Purkinje cell (primary cell): ENCODE measurements around the gene ARHGEF33. TPM values are rescaled to one million over a fixed set of nuclear protein-coding genes. Genes with fewer than 3 reads are reported as not detected.

Source experiments
- polyA plus RNA-seq: library from polyadenylated mRNA; unstranded; fragments of >200 nt; fragmentation: Nextera tagmentation; gene quantifications from 2 replicates; pipeline ENCODE4 v1.2.1, GENCODE V29; 2014

ARHGEF33 gene
- polyA plus RNA-seq, result 130 and 144 TPM in 2 replicates

DNA sequence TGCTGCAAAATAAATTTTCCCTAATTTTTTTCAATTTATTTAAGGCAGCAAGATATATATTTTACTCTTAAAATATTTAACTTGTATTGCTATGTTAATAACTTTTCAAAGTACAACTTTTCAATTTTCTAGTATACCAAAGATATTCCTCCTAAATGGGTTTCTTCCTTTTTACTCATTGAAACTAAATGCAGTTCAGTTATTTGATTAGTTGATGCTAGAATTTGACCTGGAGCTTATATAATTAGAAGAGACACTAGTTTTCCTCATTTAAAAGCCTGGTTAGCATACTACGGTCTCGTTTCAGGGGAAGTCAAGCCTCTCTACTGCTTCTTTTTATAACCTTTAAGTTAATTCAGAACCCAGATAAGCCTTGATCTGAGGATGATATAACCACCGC lies at the start of gene ARHGEF33:
ARHGEF33 (plus strand) TSS at position 301 of the 400 bp plus-strand sequence. CDS start 29,573 bp downstream, outside the sequence.

DNA sequence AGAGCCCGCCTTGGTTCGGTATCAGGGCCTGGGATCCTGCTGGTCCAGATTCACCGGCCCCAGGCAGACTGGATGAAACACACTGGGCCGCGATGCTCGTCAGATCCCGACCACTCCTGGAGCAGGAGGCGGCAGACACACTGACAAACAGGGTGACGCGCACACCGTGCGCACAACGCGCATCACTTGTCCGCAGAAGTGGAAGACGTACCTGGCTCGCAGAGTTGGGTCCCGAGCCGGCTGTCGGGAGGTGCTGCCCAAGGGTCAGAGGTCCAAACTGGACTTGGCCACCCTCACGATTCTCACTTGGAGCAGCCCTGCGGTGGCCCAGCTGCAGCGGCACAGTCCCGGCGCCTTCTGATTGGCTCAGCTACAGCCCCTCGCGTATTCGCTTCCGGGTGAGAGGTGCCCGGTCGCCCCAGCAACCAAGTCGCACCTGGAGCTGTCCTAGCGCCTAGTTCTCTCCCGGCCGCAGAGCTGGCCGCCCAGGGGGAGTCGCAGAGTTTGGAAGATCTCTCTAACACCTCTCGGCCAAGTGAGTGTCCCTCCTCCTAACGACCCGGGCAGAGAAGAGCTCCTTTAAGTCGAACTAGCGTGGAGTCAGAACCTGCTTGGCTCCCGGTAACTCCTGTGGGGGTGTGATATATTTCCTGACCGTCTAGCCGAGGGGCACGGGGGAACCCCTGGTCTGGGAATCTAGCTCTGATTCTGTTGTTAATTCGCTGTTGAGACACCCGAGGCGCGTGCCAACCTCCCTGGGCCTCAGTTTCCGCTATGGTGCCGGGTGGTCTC lies 13.9 kb upstream of the ARHGEF33 start, which contains the start of the genes DHX57 and MORN2:
DHX57 (minus strand) TSS at position 359 of the 792 bp plus-strand sequence. CDS start 7,529 bp downstream, outside the sequence.
MORN2 (plus strand) TSS at position 401 of the 792 bp plus-strand sequence.

Other genes with a start within 250 kb of the ARHGEF33 start
- gene GALM, start 223.8 kb upstream of the ARHGEF33 start, polyA plus RNA-seq, result 1.4 and 3.7 TPM in 2 replicates
- gene SRSF7, start 138.5 kb upstream of the ARHGEF33 start, polyA plus RNA-seq, result 71.0 and 124 TPM in 2 replicates
- 27.7 and 28.3 TPM in 2 replicates for gene GEMIN6, start 111.7 kb upstream of the ARHGEF33 start, polyA plus RNA-seq
- gene DHX57, start 13.9 kb upstream of the ARHGEF33 start, polyA plus RNA-seq, result 36.7 and 48.5 TPM in 2 replicates
- gene MORN2, start 13.9 kb upstream of the ARHGEF33 start, polyA plus RNA-seq, result 448 and 577 TPM in 2 replicates
- gene SOS1, start 231.2 kb downstream of the ARHGEF33 start, polyA plus RNA-seq, result 27.7 and 38.4 TPM in 2 replicates